ENCODE measurements around the gene MED13L. TPM values are rescaled to one million over a fixed set of nuclear protein-coding genes. Genes with fewer than 3 reads are reported as not detected.

The MED13L gene
- 10 to 100 TPM; 68.3 to 71.8 TPM for total RNA-seq

- Mint-ChIP-seq H3K27ac (peak within 1 kb of the TSS; percentile 84), H3K27me3 (peaks cover 8% of the 10 kb centered on the region), H3K4me1 (peaks cover 40% of the 10 kb centered on the region), H3K36me3 (ENCODE audit: low read depth) (no peaks in the 10 kb centered on the region), H3K9me3 (no peaks in the 10 kb centered on the region), H3K4me3 (peak within 1 kb of the TSS; percentile 88)
- POLR2A ChIA-PET: interaction anchor here (1.0 to 1.9 kb wide), 2 partner anchors 48 to 282 kb away, joined by 3 to 6 read pairs; partner anchors contain the start of gene MAP1LC3B2
- DNase-seq: peak; percentile 90
- CTCF ChIA-PET: interaction anchor here (1.0 to 1.5 kb wide), 2 partner anchors 323 to 426 kb away, joined by 3 to 4 read pairs; no protein-coding TSS in a partner anchor
These were observed at the start of gene MED13L for GRCh38 chr12:116277467-116278278. Gene MED13L, minus strand, starts transcription at chr12:116277693. Its CDS starts 562 bp downstream, at chr12:116277131.

- H3K27me3 Mint-ChIP-seq: no peaks in the 10 kb centered on the region
- ChIA-PET POLR2A (interaction anchor here (1.0 to 1.2 kb wide), 2 partner anchors 47 to 49 kb away, joined by 3 read pairs; no protein-coding TSS in a partner anchor), CTCF (interaction anchor here (0.6 kb wide), 1 partner anchor 63 kb away, joined by 3 read pairs; no protein-coding TSS in a partner anchor)
- H3K4me1 Mint-ChIP-seq: peaks cover 28% of the 10 kb centered on the region
- no peaks in the 10 kb centered on the region for H3K36me3 Mint-ChIP-seq (ENCODE audit: low read depth)
- DNase-seq: peak; percentile 45
- H3K4me3 Mint-ChIP-seq: no peak overlapping the region
- peak overlapping the region; percentile 67 for H3K27ac Mint-ChIP-seq
- H3K9me3 Mint-ChIP-seq: no peaks in the 10 kb centered on the region
These were observed 47.8 kb upstream of the MED13L start for GRCh38 chr12:116325336-116325664.

- H3K9me3 Mint-ChIP-seq: no peaks in the 10 kb centered on the region
- DNase-seq: no peak
- ChIA-PET POLR2A (interaction anchor here (1.0 to 1.2 kb wide), 2 partner anchors 47 to 48 kb away, joined by 3 read pairs; no protein-coding TSS in a partner anchor), CTCF (interaction anchor here (0.6 kb wide), 1 partner anchor 64 kb away, joined by 3 read pairs; no protein-coding TSS in a partner anchor)
- no peak overlapping the region for H3K4me3 Mint-ChIP-seq
- no peaks in the 10 kb centered on the region for H3K36me3 Mint-ChIP-seq (ENCODE audit: low read depth)
- peaks cover 33% of the 10 kb centered on the region for H3K4me1 Mint-ChIP-seq
- peak overlapping the region; percentile 67 for H3K27ac Mint-ChIP-seq
- no peaks in the 10 kb centered on the region for H3K27me3 Mint-ChIP-seq
These were observed 47.3 kb upstream of the MED13L start for GRCh38 chr12:116324654-116325335.

GRCh38 chr12:116323406-116324386 is 46.2 kb upstream of the MED13L start:
- ChIA-PET CTCF (interaction anchor here (0.9 kb wide), 1 partner anchor 15 kb away, joined by 4 read pairs; no protein-coding TSS in a partner anchor), POLR2A (no interaction called here)

GRCh38 chr12:116321913-116322312 is 44.4 kb upstream of the MED13L start:
- Mint-ChIP-seq H3K4me3 (no peak overlapping the region), H3K9me3 (no peaks in the 10 kb centered on the region), H3K27ac (no peak overlapping the region), H3K36me3 (ENCODE audit: low read depth) (no peaks in the 10 kb centered on the region), H3K4me1 (peaks cover 40% of the 10 kb centered on the region), H3K27me3 (no peaks in the 10 kb centered on the region)
- ChIA-PET POLR2A (no interaction called here), CTCF (no interaction called here)
- no peak for DNase-seq

More at GRCh38 chr12:116323406-116324386, 46.2 kb upstream of the MED13L start:
- Mint-ChIP-seq H3K36me3 (ENCODE audit: low read depth) (no peaks in the 10 kb centered on the region), H3K27me3 (no peaks in the 10 kb centered on the region), H3K27ac (no peak overlapping the region), H3K9me3 (no peaks in the 10 kb centered on the region), H3K4me1 (peaks cover 40% of the 10 kb centered on the region), H3K4me3 (no peak overlapping the region)
- no peak for DNase-seq

GRCh38 chr12:116320791-116321217 is 43.3 kb upstream of the MED13L start:
- ChIA-PET CTCF (no interaction called here), POLR2A (no interaction called here)
- no peak for DNase-seq
- H3K4me1 Mint-ChIP-seq: peaks cover 43% of the 10 kb centered on the region
- H3K27me3 Mint-ChIP-seq: peaks cover 2% of the 10 kb centered on the region
- H3K4me3 Mint-ChIP-seq: no peak overlapping the region
- H3K27ac Mint-ChIP-seq: no peak overlapping the region
- no peaks in the 10 kb centered on the region for H3K9me3 Mint-ChIP-seq
- no peaks in the 10 kb centered on the region for H3K36me3 Mint-ChIP-seq (ENCODE audit: low read depth)

GRCh38 chr12:116319898-116320621 is 42.6 kb upstream of the MED13L start:
- no peak overlapping the region for H3K4me3 Mint-ChIP-seq
- H3K9me3 Mint-ChIP-seq: no peaks in the 10 kb centered on the region
- CTCF ChIA-PET: no interaction called here
- POLR2A ChIA-PET: no interaction called here
- DNase-seq: peak; percentile 22
- peaks cover 35% of the 10 kb centered on the region for H3K4me1 Mint-ChIP-seq
- H3K27ac Mint-ChIP-seq: no peak overlapping the region
- H3K27me3 Mint-ChIP-seq: peaks cover 2% of the 10 kb centered on the region
- H3K36me3 Mint-ChIP-seq (ENCODE audit: low read depth): no peaks in the 10 kb centered on the region

- ChIA-PET POLR2A (no interaction called here), CTCF (no interaction called here)
- no peak overlapping the region for H3K4me3 Mint-ChIP-seq
- peaks cover 29% of the 10 kb centered on the region for H3K4me1 Mint-ChIP-seq
- no peak overlapping the region for H3K27ac Mint-ChIP-seq
- peaks cover 2% of the 10 kb centered on the region for H3K27me3 Mint-ChIP-seq
- no peak for DNase-seq
- H3K36me3 Mint-ChIP-seq (ENCODE audit: low read depth): no peaks in the 10 kb centered on the region
- H3K9me3 Mint-ChIP-seq: no peaks in the 10 kb centered on the region
These were observed 41.9 kb upstream of the MED13L start for GRCh38 chr12:116319233-116319897.

- Mint-ChIP-seq H3K4me3 (no peak overlapping the region), H3K36me3 (ENCODE audit: low read depth) (no peaks in the 10 kb centered on the region), H3K27me3 (peaks cover 2% of the 10 kb centered on the region), H3K27ac (no peak overlapping the region), H3K9me3 (no peaks in the 10 kb centered on the region), H3K4me1 (peaks cover 23% of the 10 kb centered on the region)
- no peak for DNase-seq
- CTCF ChIA-PET: no interaction called here
- POLR2A ChIA-PET: no interaction called here
These were observed 41.2 kb upstream of the MED13L start for GRCh38 chr12:116318576-116319232.

GRCh38 chr12:116317986-116318575 is 40.6 kb upstream of the MED13L start:
- H3K9me3 Mint-ChIP-seq: no peaks in the 10 kb centered on the region
- ChIA-PET POLR2A (no interaction called here), CTCF (no interaction called here)
- H3K27me3 Mint-ChIP-seq: peaks cover 2% of the 10 kb centered on the region
- no peaks in the 10 kb centered on the region for H3K36me3 Mint-ChIP-seq (ENCODE audit: low read depth)
- H3K4me3 Mint-ChIP-seq: no peak overlapping the region
- H3K27ac Mint-ChIP-seq: no peak overlapping the region
- H3K4me1 Mint-ChIP-seq: peaks cover 20% of the 10 kb centered on the region
- no peak for DNase-seq

- DNase-seq: no peak
- peaks cover 2% of the 10 kb centered on the region for H3K27me3 Mint-ChIP-seq
- ChIA-PET POLR2A (no interaction called here), CTCF (no interaction called here)
- H3K27ac Mint-ChIP-seq: no peak overlapping the region
- peaks cover 20% of the 10 kb centered on the region for H3K4me1 Mint-ChIP-seq
- H3K36me3 Mint-ChIP-seq (ENCODE audit: low read depth): no peaks in the 10 kb centered on the region
- H3K9me3 Mint-ChIP-seq: no peaks in the 10 kb centered on the region
- H3K4me3 Mint-ChIP-seq: no peak overlapping the region
These were observed 39.6 kb upstream of the MED13L start for GRCh38 chr12:116317139-116317538.

Measured in activated CD4-positive, alpha-beta memory T cell treated with anti-CD3 and anti-CD28 coated beads, Interleukin-2, amount 10 ng/mL, durations not matched to agents 7 days and 5 days (primary cell).